ENCODE data around the gene ANKRD7.
A peak's percentile ranks its signal among the peaks of the same experiment; 100 is the strongest.

Gene ANKRD7, protein sequence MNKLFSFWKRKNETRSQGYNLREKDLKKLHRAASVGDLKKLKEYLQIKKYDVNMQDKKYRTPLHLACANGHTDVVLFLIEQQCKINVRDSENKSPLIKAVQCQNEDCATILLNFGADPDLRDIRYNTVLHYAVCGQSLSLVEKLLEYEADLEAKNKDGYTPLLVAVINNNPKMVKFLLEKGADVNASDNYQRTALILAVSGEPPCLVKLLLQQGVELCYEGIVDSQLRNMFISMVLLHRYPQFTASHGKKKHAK

DNA sequence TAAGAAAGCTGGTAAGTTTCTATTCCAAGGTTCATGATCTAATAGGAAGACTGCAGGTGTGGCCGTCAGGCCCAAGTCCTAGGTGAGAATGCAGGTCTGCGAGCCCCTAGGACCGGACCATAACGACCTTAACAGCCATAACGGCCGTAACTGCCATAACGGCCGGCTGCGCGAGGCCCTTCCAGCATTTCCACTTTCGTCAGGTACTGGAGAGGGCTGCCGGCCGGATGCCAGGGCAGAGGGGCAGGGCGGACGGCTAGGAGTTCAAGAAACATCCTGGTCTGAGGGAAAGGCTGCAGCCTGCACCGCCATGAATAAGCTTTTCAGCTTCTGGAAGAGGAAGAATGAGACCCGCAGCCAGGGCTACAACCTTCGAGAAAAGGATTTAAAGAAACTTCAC, at the start of gene ANKRD7:
Gene ANKRD7, plus strand, starts transcription at position 184 of the 400 bp plus-strand sequence. Its CDS starts 127 bp downstream, at position 311.
- DNase-seq: no peak

DNA sequence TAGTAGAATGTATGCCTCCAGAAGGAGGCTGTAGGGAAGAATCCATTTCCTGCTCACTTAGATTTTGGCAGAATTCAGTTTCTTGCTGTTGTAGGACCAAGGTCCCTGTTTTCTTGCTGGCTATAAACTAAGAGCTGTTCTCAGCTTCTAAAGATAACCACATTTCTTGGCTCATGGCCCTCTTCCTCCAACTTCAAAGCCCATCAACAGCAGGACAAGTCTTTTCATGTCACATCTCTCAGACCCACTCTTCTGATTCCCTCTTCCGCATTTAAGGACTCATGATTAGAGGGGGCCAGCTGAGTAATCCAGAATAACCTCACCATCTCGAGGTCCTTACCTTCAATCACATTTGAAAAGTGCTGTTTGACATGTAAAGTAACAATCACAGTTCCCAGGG, 48.8 kb upstream of the ANKRD7 start:
- DNase-seq: no peak

DNA sequence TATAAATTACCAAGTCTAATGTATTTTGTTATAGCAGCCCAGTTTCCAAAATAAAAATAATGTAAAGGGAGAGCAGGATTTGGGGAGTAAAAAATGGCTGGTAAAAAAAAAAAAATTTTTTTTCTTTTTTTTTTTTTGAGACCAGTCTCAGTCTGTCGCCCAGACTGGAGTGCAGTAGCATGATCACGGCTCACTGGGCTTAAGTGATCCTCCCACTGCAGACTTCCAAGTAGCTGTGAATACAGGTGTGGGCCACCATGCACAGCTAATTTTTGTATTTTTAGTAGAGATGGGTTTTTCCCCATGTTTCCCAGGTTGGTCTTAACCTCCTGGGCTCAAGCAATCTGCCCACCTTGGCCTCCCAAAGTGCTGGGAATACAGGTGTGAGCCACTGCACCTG, 45.3 kb upstream of the ANKRD7 start:
- no peak for DNase-seq

DNA sequence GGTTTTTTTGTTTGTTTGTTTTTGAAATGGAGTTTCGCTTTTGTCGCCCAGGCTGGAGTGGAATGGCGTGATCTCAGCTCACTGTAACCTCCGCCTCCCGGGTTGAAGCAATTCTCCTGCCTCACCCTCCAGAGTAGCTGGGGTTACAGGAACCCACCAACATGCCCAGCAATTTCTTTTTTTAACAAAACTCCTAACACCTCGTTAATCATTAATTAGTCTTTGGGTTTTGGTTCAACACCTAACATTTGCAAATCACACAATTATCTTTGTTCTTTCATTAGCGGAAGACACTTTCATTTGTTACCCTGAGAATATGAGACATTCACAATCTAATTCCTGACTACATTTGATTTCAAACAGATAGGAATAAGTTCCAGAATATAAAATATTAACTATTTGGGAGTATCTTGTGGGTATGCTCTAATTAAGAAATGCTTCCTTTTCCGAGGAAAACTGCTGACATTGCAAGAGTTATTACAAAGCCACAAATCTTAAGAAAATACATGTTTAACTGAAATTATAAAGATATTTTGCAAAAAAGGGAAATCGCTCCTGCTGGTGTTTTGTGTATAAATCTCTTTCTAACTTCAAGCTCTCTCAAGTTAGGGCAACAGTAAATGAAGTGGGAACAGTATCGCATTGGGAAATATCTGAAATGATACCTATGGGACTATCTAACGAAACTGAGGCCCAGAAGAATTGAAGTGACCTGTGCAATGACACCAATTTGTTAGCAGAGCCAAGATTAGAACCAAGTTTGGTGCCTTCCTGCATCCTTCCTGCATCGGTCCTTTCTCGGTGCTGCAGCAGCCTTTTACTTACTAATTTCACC, 41.7 kb upstream of the ANKRD7 start:
- no peak for DNase-seq

DNA sequence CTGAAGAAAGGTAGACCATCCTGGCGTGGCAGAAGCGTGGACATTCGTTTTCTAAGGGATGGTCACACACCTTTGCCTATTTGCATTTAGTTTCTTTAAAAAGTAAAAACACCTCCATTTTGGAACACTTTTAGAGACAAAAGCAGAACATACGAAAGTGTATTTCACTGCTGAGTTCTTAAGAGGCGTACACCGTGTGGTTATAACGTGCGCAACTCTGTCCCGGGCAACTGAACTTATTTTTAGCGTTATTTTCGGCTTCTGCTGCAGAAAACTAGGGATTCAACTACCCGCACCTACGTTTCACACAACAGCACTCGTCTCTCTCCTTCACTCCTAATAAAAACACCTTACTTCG, 41.1 kb upstream of the ANKRD7 start:
- no peak for DNase-seq

DNA sequence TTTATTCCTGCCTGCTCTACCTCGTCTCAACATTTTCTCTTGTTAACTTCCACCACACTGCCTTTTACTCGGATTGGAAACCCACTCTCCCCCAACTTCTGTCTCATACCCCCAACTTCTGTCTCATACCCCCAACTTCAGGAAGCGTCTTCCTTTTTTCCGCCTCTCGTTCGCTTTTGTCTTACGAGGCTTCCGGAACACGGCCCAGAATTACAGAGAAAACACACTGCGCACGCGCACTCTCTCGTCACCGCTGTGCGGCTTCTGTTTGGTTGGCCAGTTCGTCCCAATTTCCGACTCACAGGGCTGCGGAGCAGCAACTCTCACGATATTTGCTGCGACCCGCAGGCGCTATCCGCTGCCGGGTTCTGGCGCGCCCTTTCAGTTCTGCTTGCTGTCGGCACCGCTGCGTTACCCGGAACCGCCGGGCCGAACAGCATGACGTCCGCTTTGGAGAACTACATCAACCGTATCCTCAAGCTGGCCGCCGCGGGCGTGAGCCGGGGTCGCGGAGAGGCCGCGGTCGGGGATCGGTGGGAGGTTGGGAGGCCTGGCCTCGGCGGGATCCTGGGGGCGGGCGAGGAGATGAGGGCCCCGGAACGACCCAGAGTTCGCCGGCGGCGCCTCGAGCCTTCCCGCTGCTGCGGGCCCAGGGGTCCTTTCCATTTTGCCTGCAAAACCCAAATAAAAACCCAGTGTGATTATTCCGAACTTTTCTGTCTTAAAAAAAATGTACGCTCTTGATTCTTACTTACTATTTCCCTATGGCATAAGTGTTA, 40.5 kb upstream of the ANKRD7 start, which contains the start of gene LSM8:
Gene LSM8, plus strand, starts transcription at position 379 of the 779 bp plus-strand sequence. Its CDS starts 60 bp downstream, at position 439.
- DNase-seq: peak; percentile 98

DNA sequence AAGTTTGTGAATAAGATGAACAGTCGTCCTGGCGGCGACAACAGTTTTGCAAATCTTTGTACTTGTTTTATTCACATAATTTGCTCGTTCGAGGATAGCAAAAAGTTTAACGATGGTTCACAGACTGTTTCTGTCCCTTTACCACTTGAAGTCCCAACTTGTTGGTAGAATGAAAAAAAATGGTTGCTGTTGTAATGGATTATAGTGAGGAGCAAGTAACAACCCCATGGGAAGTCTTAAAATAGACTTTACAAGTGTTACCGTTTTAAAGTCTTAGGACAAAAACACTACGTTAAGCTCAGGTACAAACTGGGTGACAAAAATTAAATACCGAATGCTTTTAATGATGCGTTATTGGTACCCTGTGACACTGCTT, 40.0 kb upstream of the ANKRD7 start:
- no peak for DNase-seq

DNA sequence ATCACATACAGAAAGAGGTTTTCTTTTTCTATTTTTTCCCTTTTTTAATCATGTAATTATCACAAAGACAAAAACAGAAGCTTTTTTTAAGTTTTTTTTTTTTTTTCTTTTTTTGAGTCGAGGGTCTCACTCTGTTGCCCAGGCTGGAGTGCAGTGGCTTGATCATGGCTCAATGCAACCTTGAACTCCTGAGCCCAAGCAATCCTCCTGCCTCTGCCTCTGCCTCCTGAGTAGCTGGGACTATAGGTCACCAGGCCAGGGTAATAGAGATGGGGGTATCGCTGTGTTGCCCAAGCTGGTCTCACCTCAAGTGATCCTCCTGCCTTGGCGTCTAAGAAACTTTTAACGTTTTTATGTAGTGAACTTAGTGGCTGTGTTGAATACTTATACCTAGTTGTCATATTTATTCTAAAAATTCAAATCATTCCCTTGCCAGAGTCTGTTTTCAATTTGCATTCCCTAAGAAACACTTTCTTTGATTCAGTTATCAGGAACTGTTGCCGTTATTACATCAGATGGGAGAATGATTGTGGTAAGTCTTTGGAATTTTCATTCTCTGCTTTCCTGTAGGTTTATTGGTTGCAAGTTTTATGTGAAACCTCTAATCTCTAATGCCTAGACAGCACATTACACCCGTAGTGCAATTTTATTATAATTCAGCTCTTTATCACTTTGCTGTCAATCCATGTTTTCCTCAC, 39.2 kb upstream of the ANKRD7 start:
- no peak for DNase-seq

DNA sequence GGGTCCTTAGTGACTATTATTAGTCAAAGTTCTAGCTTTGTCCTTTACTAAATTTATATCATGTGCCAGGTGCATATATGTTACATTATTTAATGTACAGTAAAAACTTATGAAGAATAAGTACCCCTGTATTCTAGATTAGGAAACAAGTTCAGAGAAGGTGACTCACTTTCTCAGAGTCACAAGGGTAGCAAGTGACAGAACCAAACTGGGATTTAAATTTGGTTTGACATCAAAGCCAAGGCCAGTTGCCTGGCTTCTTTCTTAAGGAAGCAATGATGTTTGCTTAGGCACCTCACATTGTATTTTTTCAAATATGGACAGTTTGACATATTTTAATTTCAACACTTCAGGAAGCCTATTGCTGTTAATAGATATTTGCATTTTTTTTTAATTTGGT, 38.0 kb upstream of the ANKRD7 start:
- DNase-seq: no peak

DNA sequence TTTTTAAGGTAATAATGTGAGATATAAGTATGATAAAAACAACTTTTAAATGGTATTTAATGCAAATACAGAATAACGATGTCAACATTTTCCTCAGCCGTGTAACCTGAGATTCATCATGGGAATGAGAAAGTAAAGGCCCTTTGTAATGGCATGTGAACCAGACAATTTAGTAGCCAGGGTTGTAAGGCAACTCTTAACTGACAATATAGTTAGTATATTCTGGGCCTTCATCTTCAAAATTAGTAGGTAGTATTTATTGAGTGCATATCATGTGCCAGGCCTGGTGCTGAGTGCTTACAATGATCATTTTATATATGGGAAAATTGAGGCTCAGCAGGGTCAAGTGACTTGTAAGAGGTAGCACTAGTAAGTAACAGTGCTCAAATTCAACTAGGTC, 29.9 kb upstream of the ANKRD7 start:
- no peak for DNase-seq

DNA sequence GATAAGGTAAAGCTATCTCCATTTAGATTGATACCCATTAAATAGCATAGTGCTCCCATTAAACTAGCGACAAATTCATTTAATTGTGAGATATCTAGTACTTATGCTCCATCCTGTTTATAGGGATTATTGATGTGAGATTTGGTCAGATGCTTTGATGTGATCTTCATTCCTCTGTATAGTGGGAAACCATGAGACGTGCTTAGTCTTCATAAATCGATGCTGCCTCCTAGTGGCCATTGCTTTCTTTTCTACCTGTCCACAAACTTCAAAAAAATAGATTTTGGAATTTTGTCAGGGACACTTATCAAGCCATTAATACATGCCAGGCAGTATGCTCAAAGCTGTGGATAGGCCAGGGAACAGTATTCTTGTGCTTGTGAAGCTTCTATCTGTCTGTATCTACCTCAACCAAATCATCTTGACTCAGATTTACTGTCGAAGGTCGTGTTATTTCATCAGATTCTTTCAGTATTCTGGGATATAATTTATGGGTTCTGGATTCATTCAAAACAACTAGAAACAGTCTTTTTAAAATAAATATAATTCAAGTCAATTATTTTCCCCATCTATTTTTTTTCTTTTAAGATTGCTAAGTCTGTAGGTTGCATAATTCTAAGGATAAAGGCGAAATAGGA, 28.5 kb upstream of the ANKRD7 start:
- DNase-seq: peak; percentile 4

DNA sequence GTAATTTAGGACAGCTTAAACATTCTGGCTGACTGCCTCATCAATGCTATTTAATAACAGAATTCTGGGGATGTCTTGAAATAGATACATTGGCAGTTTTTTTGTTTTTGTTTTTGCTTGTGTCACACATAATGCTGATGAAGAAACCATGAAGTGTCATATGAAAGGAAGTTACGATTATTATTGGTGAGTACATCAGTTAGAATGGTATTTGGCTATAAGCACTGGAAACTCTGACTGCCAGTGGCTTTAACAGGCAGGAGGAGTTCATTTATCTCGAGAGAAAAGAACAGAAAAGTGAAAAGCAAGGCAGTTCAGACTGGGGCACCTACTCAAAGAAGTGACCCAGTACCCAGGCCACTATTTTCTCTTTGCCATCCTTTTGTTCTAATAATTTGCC, 22.4 kb upstream of the ANKRD7 start:
- no peak for DNase-seq

DNA sequence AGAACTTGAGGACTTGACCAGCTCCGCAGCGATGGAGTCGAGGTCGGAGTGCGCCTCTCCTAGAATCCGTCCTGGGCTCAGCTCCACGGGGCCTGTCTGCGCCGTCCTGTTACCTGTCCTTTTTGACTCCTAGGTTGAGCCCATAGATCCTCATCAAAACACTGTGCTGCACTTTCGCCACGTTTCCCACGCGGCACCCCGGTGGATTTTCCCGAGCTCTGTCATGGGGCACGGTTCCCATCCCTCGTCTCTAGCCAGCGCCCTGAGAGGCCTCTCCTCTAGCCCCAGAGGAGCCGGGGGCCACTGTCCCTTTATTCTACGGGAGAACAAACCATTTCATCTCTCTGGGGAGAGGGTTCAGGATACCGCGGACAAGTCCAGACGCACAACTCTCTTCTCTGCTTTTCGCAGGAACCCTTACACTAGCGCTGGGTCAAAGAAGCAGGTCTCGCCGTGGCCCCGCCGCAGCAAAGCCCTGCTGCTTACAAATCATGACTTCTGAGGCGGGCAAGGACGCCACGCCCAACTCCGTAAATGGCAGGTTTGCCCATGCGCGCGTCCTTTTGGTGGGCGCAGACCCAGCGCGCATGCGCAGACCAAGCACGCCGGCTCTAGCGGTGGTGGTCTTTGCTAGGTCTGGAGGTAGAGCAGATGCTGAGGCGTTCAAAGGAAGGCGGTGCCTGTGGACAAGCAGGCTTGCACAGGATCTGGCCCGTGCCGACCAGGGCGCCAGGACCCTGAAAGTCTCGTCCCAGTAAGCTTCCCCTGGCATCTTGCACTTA, 10.3 kb upstream of the ANKRD7 start:
- DNase-seq: peak; percentile 78

DNA sequence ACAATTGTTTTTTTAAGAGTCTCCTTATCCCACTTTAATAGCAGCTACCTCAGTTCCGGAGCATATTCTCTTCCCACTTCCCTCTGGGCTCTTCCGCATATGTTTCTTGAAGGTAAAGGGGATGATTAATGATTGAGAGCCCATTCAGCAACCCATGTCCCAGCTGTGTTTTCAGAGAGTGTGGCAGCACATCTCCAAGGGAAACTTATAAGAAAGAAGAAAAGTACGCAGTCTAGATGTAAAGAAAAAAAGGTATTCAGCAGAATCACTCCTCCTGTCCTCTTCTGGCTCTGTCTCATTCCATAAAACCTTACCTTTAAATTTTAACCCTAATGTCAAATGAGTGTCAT, 9.7 kb upstream of the ANKRD7 start:
- no peak for DNase-seq

DNA sequence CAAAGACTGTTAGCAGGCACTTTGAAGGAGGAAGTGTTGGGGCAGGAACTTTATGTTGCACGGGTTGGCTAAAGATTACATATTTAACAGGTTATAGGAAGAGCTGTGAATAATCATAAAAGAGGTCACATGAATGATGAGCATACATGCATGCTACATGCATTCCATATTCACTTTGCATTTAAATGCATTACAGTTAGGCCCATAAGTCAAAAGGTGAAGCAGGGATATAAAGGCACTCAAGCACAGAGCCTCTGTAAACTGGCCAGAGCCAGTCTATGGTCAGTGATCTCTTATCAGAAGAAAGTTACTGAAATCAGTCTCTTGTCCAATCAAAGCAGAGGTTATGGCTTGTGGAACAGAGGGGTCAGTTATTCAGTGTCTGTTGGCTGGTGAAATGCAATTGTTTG, 7.3 kb upstream of the ANKRD7 start:
- DNase-seq: no peak

DNA sequence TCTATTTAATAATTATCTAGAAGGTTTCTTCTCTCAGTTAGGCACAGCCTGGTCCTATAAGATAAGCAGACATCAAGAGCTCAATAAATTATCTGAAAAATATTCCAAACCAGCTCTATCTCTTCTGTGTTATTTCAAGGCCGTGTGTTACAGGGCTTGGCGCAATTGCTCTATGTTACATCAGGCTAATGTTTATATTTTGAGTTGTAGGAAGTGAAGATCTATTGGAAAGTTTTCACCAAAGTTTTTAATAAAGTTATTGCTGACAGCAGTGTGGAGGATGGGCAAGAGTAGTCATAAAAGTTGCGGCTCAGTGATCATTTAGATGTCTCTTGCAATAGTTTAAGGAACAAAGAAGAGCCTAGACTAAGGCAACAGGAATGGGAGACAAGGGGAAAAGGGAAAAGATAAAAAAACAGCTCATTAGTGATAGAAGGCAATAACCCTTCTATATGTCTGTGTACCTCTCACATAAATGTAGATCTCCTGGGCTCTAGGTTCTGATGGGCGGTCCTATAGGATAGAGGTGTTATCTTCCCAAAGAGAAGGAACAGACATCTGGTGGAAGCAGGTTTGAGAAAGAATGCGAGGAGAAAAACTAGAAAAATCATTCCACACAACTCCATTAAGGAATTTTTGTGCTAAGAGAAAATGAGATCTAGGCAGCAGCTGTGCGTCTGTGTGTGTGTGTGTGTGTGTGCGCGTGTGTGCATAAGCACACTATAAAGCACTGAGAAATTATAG, 5.9 kb upstream of the ANKRD7 start:
- no peak for DNase-seq

DNA sequence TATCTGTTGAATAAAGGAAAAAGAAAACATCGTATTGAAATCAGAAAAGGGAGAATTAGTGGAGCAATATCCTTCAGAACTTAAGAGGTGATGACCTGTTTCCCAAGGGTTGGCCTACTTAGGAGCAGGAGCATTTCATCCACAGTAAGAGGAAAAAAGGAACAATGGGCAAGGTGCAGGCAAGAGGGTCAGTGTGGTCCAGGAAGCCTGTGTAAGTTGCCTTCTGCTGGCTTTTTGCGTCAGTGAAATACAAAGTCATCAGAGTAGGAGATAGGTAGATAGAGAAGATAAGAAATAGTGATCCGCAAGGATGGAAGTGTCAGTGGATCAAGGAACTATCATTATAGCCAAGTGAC, 5.4 kb upstream of the ANKRD7 start:
- no peak for DNase-seq

DNA sequence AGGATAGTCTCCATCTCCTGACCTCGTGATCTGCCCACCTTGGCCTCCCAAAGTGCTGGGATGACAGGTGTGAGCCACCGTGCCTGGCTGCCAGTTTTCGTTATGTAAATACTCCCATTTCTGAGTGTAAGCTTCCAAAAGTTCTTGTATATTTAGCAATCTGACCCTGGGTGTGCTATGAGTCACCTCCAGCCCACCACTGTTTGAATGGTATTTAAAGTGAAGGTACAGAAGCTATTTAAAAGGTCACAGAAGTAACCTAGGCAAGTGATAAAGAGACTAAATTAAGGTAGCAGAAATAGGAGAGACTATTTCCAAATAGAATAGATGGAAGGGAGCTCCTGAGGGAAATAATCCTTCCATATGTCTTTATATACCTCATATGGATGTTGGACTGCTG, 3.9 kb upstream of the ANKRD7 start:
- DNase-seq: no peak

DNA sequence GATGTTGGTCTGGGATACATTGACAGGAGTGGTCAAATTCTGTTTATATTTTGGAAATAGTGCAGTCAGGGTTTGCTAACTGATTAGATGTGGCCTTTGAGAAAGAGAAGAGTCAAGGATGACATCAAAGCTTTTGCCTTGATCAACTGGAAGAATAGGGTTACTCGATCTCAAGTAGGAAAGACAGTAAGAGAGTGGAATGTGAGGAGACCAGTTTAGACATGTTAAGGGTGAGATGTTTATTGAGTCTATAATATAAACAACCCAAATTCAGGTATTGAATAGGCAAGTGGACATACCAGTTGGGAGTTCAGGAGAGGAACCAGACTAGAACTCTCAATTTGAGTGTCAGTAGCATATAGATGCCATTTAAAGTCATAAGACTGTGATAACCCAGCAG, 1.9 kb upstream of the ANKRD7 start:
- no peak for DNase-seq

DNA sequence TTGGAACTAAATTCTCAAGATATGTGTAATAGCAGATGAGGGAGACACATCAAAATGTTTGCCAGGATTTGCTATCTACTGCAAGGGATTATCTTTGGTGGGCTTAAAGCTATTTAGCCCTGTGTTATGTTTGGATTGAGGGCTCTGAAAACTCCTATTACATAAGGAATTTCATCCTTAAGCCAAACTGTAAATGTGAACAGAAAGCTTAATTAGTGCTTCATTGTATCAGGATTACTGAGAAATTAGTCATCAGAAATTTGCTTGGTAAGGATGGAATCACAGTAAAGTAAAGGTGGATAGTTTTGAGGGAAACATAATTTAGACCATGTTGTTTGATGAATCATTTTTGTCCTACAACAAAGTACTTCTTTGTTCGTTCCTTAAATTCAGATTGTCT, 8.3 kb downstream of the ANKRD7 start:
- no peak for DNase-seq

DNA sequence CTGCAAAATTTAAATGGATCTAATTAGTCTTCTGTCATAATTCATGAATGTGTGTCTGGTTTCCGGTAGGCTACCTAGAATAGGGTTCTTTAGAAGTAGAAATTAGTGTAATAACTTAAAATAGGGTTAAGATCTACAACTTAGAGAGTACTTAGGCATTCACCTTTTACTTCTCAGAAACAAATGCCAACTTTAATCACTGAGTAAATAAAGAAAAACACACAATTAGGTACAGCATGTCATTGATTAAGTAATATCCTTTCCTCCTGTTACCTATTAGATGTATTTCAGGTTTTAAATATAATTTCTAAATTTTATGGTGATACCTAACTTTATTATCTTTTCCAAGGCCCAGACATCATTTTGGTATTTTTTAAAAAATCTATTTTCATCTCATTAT, 9.3 kb downstream of the ANKRD7 start:
- no peak for DNase-seq
